SJSA1 (cell line): ENCODE data around the gene ATP8A2. TPM values are rescaled to one million over a fixed set of nuclear protein-coding genes. Genes with fewer than 3 reads are reported as not detected.

Experiments
- DNase-seq, 2 experiments: peaks; one replicate each; pipeline ENCODE4 v3.0.0-alpha.2; 2015 to 2020; ENCODE audit warnings: low spot score in 2 of 2, low read depth in 1 of 2
- H3K27ac ChIP-seq: fragments of 250-450 bp; sonication (Bioruptor Pico); 2 replicates; pipeline ENCODE4 v1.5.1; 2020; ENCODE audit warnings: mild to moderate bottlenecking, moderate library complexity
- H3K27me3 ChIP-seq: fragments of 250-450 bp; sonication (Bioruptor Pico); replicated peaks from 2 replicates; pipeline ENCODE4 v1.5.1; 2020; ENCODE audit warnings: mild to moderate bottlenecking, moderate library complexity
- H3K36me3 ChIP-seq: fragments of 250-450 bp; sonication (Bioruptor Pico); 2 replicates; pipeline ENCODE4 v1.5.1; 2020; ENCODE audit warnings: mild to moderate bottlenecking
- H3K4me1 ChIP-seq: fragments of 250-450 bp; sonication (Bioruptor Pico); replicated peaks from 2 replicates; pipeline ENCODE4 v1.6.1; 2021; ENCODE audit warnings: mild to moderate bottlenecking
- H3K4me3 ChIP-seq: fragments of 250-450 bp; sonication (Bioruptor Pico); 2 replicates; pipeline ENCODE4 v1.5.1; 2020; ENCODE audit warnings: mild to moderate bottlenecking
- H3K9me3 ChIP-seq: fragments of 250-450 bp; sonication (Bioruptor Pico); replicated peaks from 2 replicates; pipeline ENCODE4 v1.5.1; 2020; ENCODE audit warnings: mild to moderate bottlenecking
- total RNA-seq: library from RNA; depleted of rRNA; stranded (reverse); fragments of >200 nt; shearing (Covaris generic); gene quantifications from 2 replicates; pipeline ENCODE4 v1.2.3, GENCODE V29; 2014

The ATP8A2 gene
- total RNA-seq, 1 experiment from 2014 or later = 0.13 TPM

DNA sequence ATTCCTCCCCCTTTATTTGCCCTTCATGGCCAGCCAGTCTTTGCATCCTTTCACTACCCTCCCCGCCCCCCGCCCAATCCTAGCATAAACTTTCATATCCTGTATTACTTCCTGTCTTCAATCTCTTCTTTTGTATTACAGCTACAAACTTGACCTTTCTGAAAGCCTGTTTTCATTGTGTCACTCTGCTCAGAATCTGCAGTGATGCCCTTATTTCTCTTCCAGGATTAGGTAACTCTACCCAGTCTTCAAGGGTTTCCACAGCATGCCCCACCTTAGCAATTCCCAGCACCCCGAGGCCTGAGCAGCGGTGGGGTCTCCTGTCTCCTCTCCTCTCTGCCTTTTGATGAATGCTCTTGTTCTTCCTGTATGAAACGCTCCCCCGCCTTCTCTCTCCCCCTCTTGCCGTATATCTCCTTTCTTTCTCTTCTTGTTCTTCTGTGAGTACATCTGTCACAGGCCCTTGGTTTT, 534.5 kb downstream of the ATP8A2 start:
- no peak for DNase-seq
- no peaks in the 10 kb centered on the region for H3K36me3 ChIP-seq

DNA sequence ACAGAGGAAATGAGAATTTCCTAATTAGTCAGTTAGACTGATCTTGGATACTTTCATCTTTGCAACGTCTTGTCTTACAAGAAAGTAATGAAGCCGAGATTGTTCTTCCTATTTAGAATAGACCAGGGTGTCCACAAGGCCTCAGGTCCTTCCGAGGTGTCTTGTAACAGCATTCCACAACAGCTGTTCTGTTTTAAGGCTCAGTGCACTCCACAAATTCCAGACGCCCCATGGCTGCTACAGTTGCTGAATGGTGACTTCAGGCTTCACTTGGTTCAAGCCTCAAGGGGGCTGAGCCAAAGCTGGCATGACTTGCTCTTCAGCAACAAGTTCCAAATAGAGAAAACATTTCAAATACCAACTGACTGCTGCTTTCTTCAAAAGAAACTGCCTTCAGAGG, 536.6 kb downstream of the ATP8A2 start:
- H3K4me3 ChIP-seq = no peak overlapping the region
- H3K27ac ChIP-seq = no peak overlapping the region
- no peaks in the 10 kb centered on the region for H3K27me3 ChIP-seq
- H3K9me3 ChIP-seq = no peaks in the 10 kb centered on the region
- DNase-seq = no peak
- H3K36me3 ChIP-seq = no peaks in the 10 kb centered on the region
- peaks cover 12% of the 10 kb centered on the region; the same call in 1 of the 2 replicates for H3K4me1 ChIP-seq

More for the DNA sequence above, 534.5 kb downstream of the ATP8A2 start:
- H3K27me3 ChIP-seq = no peaks in the 10 kb centered on the region
- no peak overlapping the region for H3K4me3 ChIP-seq
- H3K27ac ChIP-seq = no peak overlapping the region
- peaks cover 19% of the 10 kb centered on the region for H3K4me1 ChIP-seq
- no peaks in the 10 kb centered on the region for H3K9me3 ChIP-seq

DNA sequence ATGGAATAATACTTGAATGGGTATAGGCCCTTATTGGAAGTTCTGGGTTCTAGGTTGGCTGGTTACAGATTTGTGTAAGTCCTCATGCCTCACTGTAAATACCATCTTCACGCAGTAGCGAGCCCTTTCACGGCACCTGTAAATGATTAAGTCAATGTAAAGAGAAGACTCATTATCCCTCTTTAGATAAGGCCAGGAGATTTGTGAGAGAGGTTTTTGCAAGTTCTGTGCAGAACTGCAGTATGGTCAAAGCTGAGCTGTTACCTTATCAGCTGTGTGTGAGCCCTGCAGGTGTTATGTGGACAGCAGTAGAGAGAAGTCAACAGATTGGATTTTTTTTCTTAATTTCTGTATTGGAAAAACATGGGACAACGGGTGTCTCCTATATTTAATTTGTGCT, 538.5 kb downstream of the ATP8A2 start:
- no peaks in the 10 kb centered on the region for H3K27me3 ChIP-seq
- no peaks in the 10 kb centered on the region for H3K9me3 ChIP-seq
- DNase-seq = no peak
- H3K4me1 ChIP-seq = peaks cover 12% of the 10 kb centered on the region; the same call in 1 of the 2 replicates
- no peak overlapping the region for H3K27ac ChIP-seq
- H3K36me3 ChIP-seq = no peaks in the 10 kb centered on the region
- no peak overlapping the region for H3K4me3 ChIP-seq

DNA sequence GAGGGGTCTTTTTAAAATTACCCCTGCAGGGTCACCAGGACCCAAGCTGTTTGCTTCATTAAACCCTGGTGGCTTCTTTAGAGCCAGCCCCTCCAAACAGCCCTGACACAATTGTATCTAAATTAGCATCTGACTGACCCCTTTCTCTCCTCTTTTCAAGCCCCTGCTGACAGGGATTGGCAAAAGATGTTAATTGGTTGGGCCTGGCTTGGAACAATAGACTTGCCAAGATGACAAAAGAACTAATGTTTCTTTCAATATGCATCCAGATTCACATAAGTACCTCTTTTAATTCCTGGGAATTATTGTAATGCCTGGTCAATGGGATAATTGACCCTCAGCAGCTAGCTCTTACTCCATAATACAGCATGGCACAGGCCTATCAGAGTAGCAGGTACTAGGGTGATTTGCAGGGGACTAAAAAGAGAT, 539.2 kb downstream of the ATP8A2 start:
- no peak overlapping the region for H3K27ac ChIP-seq
- DNase-seq = no peak
- H3K27me3 ChIP-seq = no peaks in the 10 kb centered on the region
- H3K36me3 ChIP-seq = no peaks in the 10 kb centered on the region
- H3K4me3 ChIP-seq = no peak overlapping the region
- peaks cover 5% of the 10 kb centered on the region; the same call in 1 of the 2 replicates for H3K4me1 ChIP-seq
- no peaks in the 10 kb centered on the region for H3K9me3 ChIP-seq

DNA sequence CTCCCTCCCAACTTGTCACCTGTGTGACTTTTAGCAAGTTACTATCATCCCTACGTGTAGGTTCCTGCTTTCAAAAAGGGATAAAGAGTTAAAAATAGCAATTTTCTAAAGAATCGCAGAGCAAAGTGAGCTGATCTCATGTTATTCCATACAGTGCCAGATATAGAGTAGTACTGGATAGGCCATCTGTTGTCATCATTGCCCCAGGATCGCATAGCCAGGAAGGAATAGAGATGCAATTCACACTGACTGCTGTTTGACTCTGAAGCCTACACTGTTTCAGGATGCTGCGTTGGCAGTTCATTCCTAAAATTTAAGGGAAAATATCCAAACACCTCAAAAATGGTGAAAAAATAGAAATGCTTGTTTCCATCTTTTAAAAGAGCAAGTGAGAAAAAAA, 541.2 kb downstream of the ATP8A2 start:
- Histone ChIP-seq H3K9me3 (no peaks in the 10 kb centered on the region), H3K36me3 (no peaks in the 10 kb centered on the region), H3K27me3 (no peaks in the 10 kb centered on the region), H3K4me3 (no peak overlapping the region), H3K4me1 (no peaks in the 10 kb centered on the region), H3K27ac (no peak overlapping the region)
- no peak for DNase-seq

DNA sequence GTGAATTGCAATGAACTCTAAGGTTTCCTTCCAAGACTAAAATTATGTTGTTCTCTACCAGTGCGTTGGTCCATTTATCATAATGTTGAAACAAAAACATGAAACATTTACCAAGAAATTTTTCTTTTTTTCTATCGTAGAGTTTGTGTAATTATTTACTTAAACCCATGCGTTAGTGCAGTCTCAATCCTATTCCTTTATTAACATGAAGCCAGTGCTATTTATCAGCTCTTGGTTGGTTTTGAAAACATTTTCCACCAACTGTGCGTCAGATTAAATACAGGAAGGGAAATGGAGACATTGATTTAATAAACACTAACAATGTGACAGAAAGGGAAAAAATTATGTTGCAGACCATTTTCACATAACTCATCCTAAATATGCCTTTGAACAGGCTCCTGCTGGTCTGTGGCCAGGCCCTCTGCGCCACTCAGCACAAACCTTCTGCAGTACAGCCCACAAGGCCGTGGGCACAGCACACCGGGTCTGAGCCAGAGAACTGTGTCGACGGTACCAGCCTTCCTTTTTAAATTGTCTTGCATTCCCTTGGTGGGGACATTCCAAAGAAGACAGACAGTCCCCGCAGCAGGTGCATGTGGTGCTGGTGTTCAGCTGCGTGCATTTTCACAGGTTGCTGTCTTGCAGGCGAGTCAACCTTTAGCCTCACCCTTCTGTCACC, 544.2 kb downstream of the ATP8A2 start:
- Histone ChIP-seq H3K9me3 (no peaks in the 10 kb centered on the region), H3K36me3 (no peaks in the 10 kb centered on the region), H3K4me3 (no peak overlapping the region), H3K27ac (no peak overlapping the region), H3K27me3 (no peaks in the 10 kb centered on the region), H3K4me1 (0 out of 2 replicates have a peak, but pooled peaks cover 2% of the 10 kb centered on the region)
- no peak for DNase-seq

DNA sequence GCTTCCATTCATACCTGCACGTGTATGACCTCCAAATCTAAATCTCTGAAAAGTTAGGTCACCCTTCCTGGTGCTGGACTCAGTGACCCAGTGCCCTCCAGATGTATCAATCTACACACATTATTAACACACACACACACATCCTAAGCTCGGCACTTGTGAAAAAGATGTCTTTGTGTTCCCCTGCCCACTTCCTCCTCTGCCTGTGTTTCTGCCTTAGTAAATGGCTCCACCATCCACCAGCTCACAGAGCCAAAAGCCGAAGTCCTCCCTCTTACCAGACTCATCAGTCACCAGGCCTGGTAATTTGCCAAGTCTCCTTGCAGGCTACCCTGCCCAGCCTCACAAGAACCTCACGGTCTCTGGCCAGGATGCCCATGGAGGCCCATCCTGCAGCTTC, 548.5 kb downstream of the ATP8A2 start:
- no peak for DNase-seq
- H3K9me3 ChIP-seq = no peaks in the 10 kb centered on the region
- H3K27me3 ChIP-seq = no peaks in the 10 kb centered on the region
- peaks cover 15% of the 10 kb centered on the region for H3K4me1 ChIP-seq
- no peak overlapping the region for H3K4me3 ChIP-seq
- no peaks in the 10 kb centered on the region for H3K36me3 ChIP-seq
- no peak overlapping the region for H3K27ac ChIP-seq

DNA sequence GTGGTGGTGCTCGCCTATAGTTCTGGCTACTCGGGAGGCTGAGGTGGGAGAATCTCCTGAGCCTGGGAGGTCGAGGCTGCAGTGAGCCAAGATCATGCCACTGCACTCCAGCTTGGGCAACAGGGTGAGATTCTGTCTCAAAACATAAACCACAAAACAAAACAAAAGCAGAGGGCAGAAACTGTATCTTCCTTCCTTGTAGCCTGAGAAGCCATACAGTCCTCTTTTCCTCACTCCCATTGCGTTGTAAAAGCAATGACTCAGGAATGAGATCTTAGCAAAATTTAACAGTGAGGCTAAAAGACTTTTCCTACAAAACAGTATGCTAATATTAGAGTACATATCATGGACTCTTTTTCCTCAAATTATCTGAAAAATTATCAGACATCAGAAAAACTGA, 549.2 kb downstream of the ATP8A2 start:
- H3K27ac ChIP-seq = no peak overlapping the region
- no peaks in the 10 kb centered on the region for H3K9me3 ChIP-seq
- H3K4me1 ChIP-seq = peaks cover 15% of the 10 kb centered on the region
- no peaks in the 10 kb centered on the region for H3K36me3 ChIP-seq
- no peaks in the 10 kb centered on the region for H3K27me3 ChIP-seq
- H3K4me3 ChIP-seq = no peak overlapping the region
- no peak for DNase-seq

DNA sequence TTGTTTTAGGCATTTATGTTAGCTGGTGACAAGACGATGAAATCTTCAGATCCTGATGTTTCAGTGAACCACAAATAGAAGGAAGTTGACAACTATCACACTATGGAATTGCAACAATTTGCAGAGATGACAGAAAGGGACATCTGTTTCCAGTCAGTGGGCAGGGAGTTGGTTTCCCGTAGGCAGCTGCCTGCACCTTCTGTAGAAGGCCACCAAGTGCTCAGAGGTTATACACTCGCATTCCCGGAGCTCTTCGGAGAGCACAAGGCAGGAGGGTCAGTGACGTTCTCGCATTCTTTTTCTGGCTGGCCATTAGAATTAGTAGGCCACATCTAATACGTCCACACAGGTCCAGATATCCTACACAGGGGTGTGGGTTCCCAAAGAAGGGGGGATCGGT, 550.6 kb downstream of the ATP8A2 start:
- peak; percentile 58 to 65 for DNase-seq
- no peak overlapping the region for H3K4me3 ChIP-seq
- H3K9me3 ChIP-seq = no peaks in the 10 kb centered on the region
- peak overlapping the region; percentile 51 for H3K27ac ChIP-seq
- no peaks in the 10 kb centered on the region for H3K36me3 ChIP-seq
- peaks cover 15% of the 10 kb centered on the region for H3K4me1 ChIP-seq
- H3K27me3 ChIP-seq = no peaks in the 10 kb centered on the region

DNA sequence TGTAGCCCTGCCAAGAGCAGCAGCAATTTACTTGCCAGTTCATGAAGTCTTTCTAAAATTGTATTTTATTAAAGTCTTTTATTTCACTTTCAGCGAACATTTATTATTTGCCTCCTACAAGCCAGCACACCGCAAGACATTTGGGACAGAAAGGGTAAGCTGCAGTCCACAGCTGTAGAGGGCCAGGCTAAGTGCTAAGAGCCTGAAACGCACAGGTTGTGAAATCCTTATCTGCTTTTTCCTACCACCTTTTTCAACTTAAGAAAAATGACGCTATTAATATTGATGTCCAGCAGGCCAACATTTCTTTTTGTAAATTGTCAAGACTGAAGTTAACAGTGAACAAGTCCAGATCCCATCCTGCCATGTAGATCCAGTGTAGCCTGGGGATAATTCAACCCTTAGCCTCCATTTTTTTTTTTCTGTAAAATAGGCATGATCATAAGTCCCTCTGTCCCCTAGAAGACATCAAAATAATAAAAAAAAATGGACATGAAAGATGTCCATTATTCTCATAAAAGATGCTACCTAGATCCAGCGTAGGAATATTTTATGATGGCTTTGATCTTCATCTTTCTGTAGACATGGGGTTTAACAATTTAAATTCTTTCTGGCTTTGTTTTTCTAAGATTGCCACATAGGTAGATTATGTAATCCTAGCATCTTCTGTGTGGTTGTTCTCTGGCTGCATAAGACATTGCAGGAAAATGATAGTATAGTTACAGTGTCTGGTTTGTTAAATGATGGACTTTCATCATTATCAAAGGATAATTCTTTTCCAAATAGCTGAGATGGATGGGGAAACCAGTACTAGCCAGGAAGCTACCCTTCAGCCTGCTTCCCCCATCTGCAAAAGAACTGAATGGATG, 551.7 kb downstream of the ATP8A2 start:
- no peaks in the 10 kb centered on the region for H3K27me3 ChIP-seq
- no peaks in the 10 kb centered on the region for H3K36me3 ChIP-seq
- H3K27ac ChIP-seq = peak overlapping the region; percentile 50; the same call in 1 of the 2 replicates

DNA sequence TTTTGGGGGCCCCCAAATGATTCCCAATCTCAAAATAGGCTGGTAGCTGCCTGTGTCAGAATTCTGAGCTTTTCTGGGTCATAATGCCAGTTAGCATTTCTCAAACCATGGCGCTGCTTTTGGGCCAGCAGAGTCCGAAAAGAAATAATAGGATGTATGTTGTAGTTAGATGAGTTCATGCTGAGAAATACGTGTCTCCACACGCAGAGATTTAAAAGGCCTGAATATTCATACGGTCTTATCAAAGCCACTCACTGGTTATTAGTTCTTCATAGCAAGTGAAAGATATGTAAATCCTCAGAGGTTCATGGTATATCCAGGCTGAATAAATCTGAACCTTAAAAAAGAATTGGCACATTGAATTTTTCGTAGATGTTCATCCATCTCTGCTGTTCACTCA, 555.6 kb downstream of the ATP8A2 start:
- Histone ChIP-seq H3K9me3 (no peaks in the 10 kb centered on the region), H3K4me3 (no peak overlapping the region), H3K36me3 (no peaks in the 10 kb centered on the region), H3K27me3 (no peaks in the 10 kb centered on the region), H3K4me1 (peaks cover 19% of the 10 kb centered on the region), H3K27ac (no peak overlapping the region)
- no peak for DNase-seq

More for the DNA sequence above, 551.7 kb downstream of the ATP8A2 start:
- Histone ChIP-seq H3K4me3 (no peak overlapping the region), H3K4me1 (peaks cover 24% of the 10 kb centered on the region), H3K9me3 (no peaks in the 10 kb centered on the region)
- DNase-seq = no peak

DNA sequence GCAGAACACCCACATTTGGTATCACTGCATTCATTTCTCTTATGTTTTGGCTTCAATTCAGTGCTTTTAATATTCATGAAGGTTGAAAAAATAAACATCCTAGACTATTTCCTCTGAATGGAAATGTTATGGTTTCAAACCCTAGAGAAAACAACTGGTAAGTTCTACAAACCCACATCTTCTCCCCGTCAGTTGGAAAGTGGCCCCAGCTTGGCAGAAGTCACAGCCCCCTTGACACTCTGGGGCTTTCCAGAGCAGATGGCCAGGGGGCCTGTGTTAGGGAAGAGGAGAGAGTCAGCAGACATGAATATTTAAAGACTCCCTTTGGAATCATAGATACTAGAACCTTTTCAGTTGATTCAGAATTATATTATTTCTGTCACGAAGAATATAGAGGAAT, 556.2 kb downstream of the ATP8A2 start:
- H3K4me1 ChIP-seq = peaks cover 13% of the 10 kb centered on the region
- no peak overlapping the region for H3K27ac ChIP-seq

DNA sequence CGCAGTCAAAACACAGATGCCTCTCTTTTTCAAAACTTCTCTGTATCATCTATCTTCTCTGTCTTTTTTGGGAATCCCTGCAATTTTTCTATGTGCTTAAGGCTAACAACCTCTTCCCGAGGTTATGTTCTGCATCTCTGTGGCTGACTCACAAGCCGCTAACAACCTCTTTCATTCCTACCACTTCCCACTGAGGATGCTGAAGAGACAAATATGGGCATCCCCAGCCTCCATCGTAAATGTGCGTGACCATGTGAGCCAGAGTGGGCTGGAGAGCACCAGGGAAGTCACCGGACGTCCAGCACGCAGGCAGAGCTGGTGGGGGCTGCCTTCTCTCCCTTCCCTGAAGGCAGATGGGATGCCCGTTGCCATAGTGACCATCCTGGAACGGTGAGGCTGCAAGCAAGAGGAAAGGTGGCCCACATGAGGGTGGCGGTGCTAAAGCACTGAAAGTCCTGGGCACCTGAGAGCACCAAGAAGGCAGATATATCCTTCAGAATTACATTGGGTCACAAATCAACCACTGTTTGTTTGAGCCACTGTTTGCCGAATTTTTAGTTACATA, 557.2 kb downstream of the ATP8A2 start:
- Histone ChIP-seq H3K9me3 (no peaks in the 10 kb centered on the region), H3K27me3 (no peaks in the 10 kb centered on the region), H3K36me3 (no peaks in the 10 kb centered on the region), H3K27ac (no peak overlapping the region), H3K4me1 (peaks cover 11% of the 10 kb centered on the region; the same call in 1 of the 2 replicates), H3K4me3 (no peak overlapping the region)
- no peak for DNase-seq

More for the DNA sequence above, 556.2 kb downstream of the ATP8A2 start:
- DNase-seq = no peak
- no peaks in the 10 kb centered on the region for H3K27me3 ChIP-seq
- H3K9me3 ChIP-seq = no peaks in the 10 kb centered on the region
- H3K4me3 ChIP-seq = no peak overlapping the region
- no peaks in the 10 kb centered on the region for H3K36me3 ChIP-seq

DNA sequence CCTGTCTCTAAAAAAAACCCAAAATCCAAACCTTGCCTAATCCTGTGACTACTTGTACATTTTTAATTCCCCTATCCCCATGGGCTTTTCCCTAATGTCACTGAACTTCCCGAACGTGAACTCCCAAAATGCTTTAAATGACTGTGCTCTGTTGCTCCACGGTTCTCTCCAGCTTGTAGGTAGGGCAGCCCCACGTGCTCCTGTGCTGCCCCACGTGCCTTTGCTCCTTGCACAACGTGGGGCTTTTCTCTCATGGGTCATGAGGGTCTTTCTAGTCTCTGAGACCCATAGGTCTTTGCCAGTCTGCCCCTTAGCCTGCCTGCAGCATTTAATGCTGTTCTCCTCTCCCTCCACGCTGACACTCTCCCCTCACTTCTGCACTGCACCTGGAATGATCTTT, 558.0 kb downstream of the ATP8A2 start:
- Histone ChIP-seq H3K4me1 (peaks cover 11% of the 10 kb centered on the region; the same call in 1 of the 2 replicates), H3K27me3 (no peaks in the 10 kb centered on the region), H3K36me3 (no peaks in the 10 kb centered on the region), H3K4me3 (no peak overlapping the region), H3K9me3 (no peaks in the 10 kb centered on the region), H3K27ac (no peak overlapping the region)
- no peak for DNase-seq
